Bronchus fibroblast of lung (primary cell): ENCODE measurements around the gene ADPGK. TPM values are rescaled to one million over a fixed set of nuclear protein-coding genes. Genes with fewer than 3 reads are reported as not detected.

Experiments used
- total RNA-seq: library from RNA; depleted of rRNA; stranded (reverse); fragments of >200 nt; gene quantifications from 2 replicates; pipeline ENCODE4 v1.2.3, GENCODE V29; 2015

The ADPGK gene
- 50.6 and 53.8 TPM in 2 replicates for total RNA-seq

GRCh38 chr15:72783640-72784455 lies at the start of gene ADPGK:
ADPGK (minus strand) TSS chr15:72783758; CDS start chr15:72783691, 67 bp downstream.

Other genes with a start within 250 kb of the ADPGK start
- not detected in 2 replicates for gene GOLGA6B, start 129.1 kb downstream of the ADPGK start, total RNA-seq
- not detected in 2 replicates for gene HIGD2B, start 97.6 kb downstream of the ADPGK start, total RNA-seq
- gene BBS4, start 97.6 kb downstream of the ADPGK start, total RNA-seq: 11.9 and 25.0 TPM in 2 replicates